ENCODE data around the gene KCTD17.
A peak's percentile ranks its signal among the peaks of the same experiment; 100 is the strongest.

Gene KCTD17

GRCh38 chr22:37080438-37080837 is 28.9 kb downstream of the KCTD17 start:
- DNase-seq, result no peak

- no peak for DNase-seq
These were observed 29.3 kb downstream of the KCTD17 start for GRCh38 chr22:37080838-37081237.

GRCh38 chr22:37082251-37082873 is 30.8 kb downstream of the KCTD17 start:
- DNase-seq, result no peak

- no peak for DNase-seq
These were observed 32.4 kb downstream of the KCTD17 start for GRCh38 chr22:37083914-37084313.

- no peak for DNase-seq
These were observed 32.8 kb downstream of the KCTD17 start for GRCh38 chr22:37084385-37084784.

GRCh38 chr22:37086184-37086583 is 34.6 kb downstream of the KCTD17 start:
- no peak for DNase-seq

GRCh38 chr22:37088108-37088605 is 36.6 kb downstream of the KCTD17 start:
- peak in 1 of 2 experiments; percentile 11 for DNase-seq

GRCh38 chr22:37088750-37089408 is 37.3 kb downstream of the KCTD17 start:
- no peak for DNase-seq

GRCh38 chr22:37089434-37089833 is 37.9 kb downstream of the KCTD17 start:
- DNase-seq, result no peak

- DNase-seq, result no peak
These were observed 39.6 kb downstream of the KCTD17 start for GRCh38 chr22:37090920-37091695.

GRCh38 chr22:37091994-37092393 is 40.5 kb downstream of the KCTD17 start:
- DNase-seq, result no peak

GRCh38 chr22:37092997-37093396 is 41.5 kb downstream of the KCTD17 start:
- DNase-seq, result no peak

GRCh38 chr22:37094239-37094638 is 42.7 kb downstream of the KCTD17 start:
- no peak for DNase-seq

GRCh38 chr22:37095113-37095512 is 43.6 kb downstream of the KCTD17 start:
- DNase-seq, result no peak

- DNase-seq, result no peak
These were observed 45.8 kb downstream of the KCTD17 start for GRCh38 chr22:37097346-37097745.

GRCh38 chr22:37098976-37099591 is 47.5 kb downstream of the KCTD17 start:
- DNase-seq, result no peak

- no peak for DNase-seq
These were observed 49.1 kb downstream of the KCTD17 start for GRCh38 chr22:37100589-37101127.

GRCh38 chr22:37101311-37102066 is 49.9 kb downstream of the KCTD17 start:
- no peak for DNase-seq

- no peak for DNase-seq
These were observed 51.6 kb downstream of the KCTD17 start for GRCh38 chr22:37103151-37103550.

- DNase-seq, result no peak
These were observed 52.3 kb downstream of the KCTD17 start for GRCh38 chr22:37103656-37104452.

- DNase-seq, result no peak
These were observed 53.6 kb downstream of the KCTD17 start for GRCh38 chr22:37105154-37105553.
